Neural crest cell (in vitro differentiated cells): ENCODE results near the gene AGBL5. TPM values are rescaled to one million over a fixed set of nuclear protein-coding genes. Genes with fewer than 3 reads are reported as not detected.

Source experiments
- DNase-seq: peaks from one replicate; pipeline ENCODE4 v3.0.0; 2021; ENCODE audit warnings: low read depth, mixed read lengths, low spot score
- H3K27ac Mint-ChIP-seq: one replicate; pipeline ENCODE4 v1.8.0; 2021; ENCODE audit warnings: mild to moderate bottlenecking, mixed read lengths; ENCODE audit not compliant: unreplicated experiment
- H3K27me3 Mint-ChIP-seq: 2 replicates; pipeline ENCODE4 v1.8.0; 2021; ENCODE audit warnings: low read depth, mild to moderate bottlenecking, mixed read lengths
- H3K36me3 Mint-ChIP-seq: 2 replicates; pipeline ENCODE4 v1.8.0; 2021; ENCODE audit warnings: low read depth, mild to moderate bottlenecking, mixed read lengths
- H3K4me1 Mint-ChIP-seq: 2 replicates; pipeline ENCODE4 v1.8.0; 2021; ENCODE audit warnings: mixed read lengths
- H3K4me3 Mint-ChIP-seq: one replicate; pipeline ENCODE4 v1.8.0; 2021; ENCODE audit warnings: mild to moderate bottlenecking, mixed read lengths
- H3K9me3 Mint-ChIP-seq: 2 replicates; pipeline ENCODE4 v1.8.0; 2021; ENCODE audit warnings: mixed read lengths
- CTCF ChIP-seq: fragments of 200-600 bp; sonication (generic); conservative IDR thresholded peaks from 2 replicates; pipeline ENCODE4 v1.5.0; 2021; ENCODE audit warnings: antibody characterized with exemption, mild to moderate bottlenecking
- total RNA-seq: library from RNA; stranded (reverse); gene quantifications from 2 replicates; pipeline ENCODE4 v1.2.1, GENCODE V29; 2021

Gene AGBL5
- total RNA-seq, 1 donor from 2014 or later = 67.2 TPM

- no peaks in the 10 kb centered on the region for H3K9me3 Mint-ChIP-seq
- H3K36me3 Mint-ChIP-seq = no peaks in the 10 kb centered on the region
- no peak overlapping the region for H3K4me3 Mint-ChIP-seq
- peak overlapping the region; percentile 71 for H3K27ac Mint-ChIP-seq
- DNase-seq = no peak
- H3K4me1 Mint-ChIP-seq = peaks cover 11% of the 10 kb centered on the region
- H3K27me3 Mint-ChIP-seq = no peaks in the 10 kb centered on the region
- TF ChIP-seq CTCF = no peak
These were observed 42.2 kb downstream of the AGBL5 start for GRCh38 chr2:27093430-27094352.

GRCh38 chr2:27094353-27094984 lies 43.0 kb downstream of the AGBL5 start:
- Mint-ChIP-seq H3K4me1 (peaks cover 11% of the 10 kb centered on the region), H3K27ac (no peak overlapping the region), H3K4me3 (no peak overlapping the region), H3K36me3 (no peaks in the 10 kb centered on the region), H3K27me3 (no peaks in the 10 kb centered on the region), H3K9me3 (no peaks in the 10 kb centered on the region)
- TF ChIP-seq CTCF = no peak
- DNase-seq = no peak

- Mint-ChIP-seq H3K36me3 (no peaks in the 10 kb centered on the region), H3K27ac (no peak overlapping the region), H3K27me3 (no peaks in the 10 kb centered on the region), H3K4me3 (no peak overlapping the region), H3K4me1 (peaks cover 11% of the 10 kb centered on the region), H3K9me3 (no peaks in the 10 kb centered on the region)
- no peak for TF ChIP-seq CTCF
- no peak for DNase-seq
These were observed 43.9 kb downstream of the AGBL5 start for GRCh38 chr2:27095427-27095744.

- Mint-ChIP-seq H3K9me3 (no peaks in the 10 kb centered on the region), H3K27me3 (no peaks in the 10 kb centered on the region), H3K4me1 (peaks cover 11% of the 10 kb centered on the region), H3K36me3 (no peaks in the 10 kb centered on the region), H3K4me3 (peak overlapping the region; percentile 80), H3K27ac (peak overlapping the region; percentile 83)
- no peak for TF ChIP-seq CTCF
- DNase-seq = peak; percentile 59
These were observed 44.5 kb downstream of the AGBL5 start for GRCh38 chr2:27095745-27096651.

GRCh38 chr2:27096748-27097297 lies 45.4 kb downstream of the AGBL5 start:
- H3K9me3 Mint-ChIP-seq = no peaks in the 10 kb centered on the region
- H3K27ac Mint-ChIP-seq = no peak overlapping the region
- no peak for TF ChIP-seq CTCF
- H3K4me3 Mint-ChIP-seq = no peak overlapping the region
- DNase-seq = no peak
- H3K4me1 Mint-ChIP-seq = peaks cover 11% of the 10 kb centered on the region
- no peaks in the 10 kb centered on the region for H3K27me3 Mint-ChIP-seq
- H3K36me3 Mint-ChIP-seq = no peaks in the 10 kb centered on the region
